ENCODE results near the gene NID2. TPM values are rescaled to one million over a fixed set of nuclear protein-coding genes. Genes with fewer than 3 reads are reported as not detected.

NID2 gene
- total RNA-seq, 1 donor from 2014 or later, result 42.5 TPM

- TF ChIP-seq, protein P1, sequence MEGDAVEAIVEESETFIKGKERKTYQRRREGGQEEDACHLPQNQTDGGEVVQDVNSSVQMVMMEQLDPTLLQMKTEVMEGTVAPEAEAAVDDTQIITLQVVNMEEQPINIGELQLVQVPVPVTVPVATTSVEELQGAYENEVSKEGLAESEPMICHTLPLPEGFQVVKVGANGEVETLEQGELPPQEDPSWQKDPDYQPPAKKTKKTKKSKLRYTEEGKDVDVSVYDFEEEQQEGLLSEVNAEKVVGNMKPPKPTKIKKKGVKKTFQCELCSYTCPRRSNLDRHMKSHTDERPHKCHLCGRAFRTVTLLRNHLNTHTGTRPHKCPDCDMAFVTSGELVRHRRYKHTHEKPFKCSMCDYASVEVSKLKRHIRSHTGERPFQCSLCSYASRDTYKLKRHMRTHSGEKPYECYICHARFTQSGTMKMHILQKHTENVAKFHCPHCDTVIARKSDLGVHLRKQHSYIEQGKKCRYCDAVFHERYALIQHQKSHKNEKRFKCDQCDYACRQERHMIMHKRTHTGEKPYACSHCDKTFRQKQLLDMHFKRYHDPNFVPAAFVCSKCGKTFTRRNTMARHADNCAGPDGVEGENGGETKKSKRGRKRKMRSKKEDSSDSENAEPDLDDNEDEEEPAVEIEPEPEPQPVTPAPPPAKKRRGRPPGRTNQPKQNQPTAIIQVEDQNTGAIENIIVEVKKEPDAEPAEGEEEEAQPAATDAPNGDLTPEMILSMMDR (conservative IDR thresholded peaks at IDR 0.05), result no peak
- Mint-ChIP-seq H3K27me3 (ENCODE audit: low read depth) (no peaks in the 10 kb centered on the region), H3K9me3 (no peaks in the 10 kb centered on the region), H3K36me3 (ENCODE audit: low read depth) (peaks cover 10% of the 10 kb centered on the region), H3K4me3 (no peak overlapping the region), H3K4me1 (peaks cover 28% of the 10 kb centered on the region), H3K27ac (ENCODE audit: unreplicated experiment) (no peak overlapping the region)
- DNase-seq (ENCODE audit: low read depth, low spot score), result no peak
These were observed 43.5 kb downstream of the NID2 start for GRCh38 chr14:52025310-52025709.

DNA sequence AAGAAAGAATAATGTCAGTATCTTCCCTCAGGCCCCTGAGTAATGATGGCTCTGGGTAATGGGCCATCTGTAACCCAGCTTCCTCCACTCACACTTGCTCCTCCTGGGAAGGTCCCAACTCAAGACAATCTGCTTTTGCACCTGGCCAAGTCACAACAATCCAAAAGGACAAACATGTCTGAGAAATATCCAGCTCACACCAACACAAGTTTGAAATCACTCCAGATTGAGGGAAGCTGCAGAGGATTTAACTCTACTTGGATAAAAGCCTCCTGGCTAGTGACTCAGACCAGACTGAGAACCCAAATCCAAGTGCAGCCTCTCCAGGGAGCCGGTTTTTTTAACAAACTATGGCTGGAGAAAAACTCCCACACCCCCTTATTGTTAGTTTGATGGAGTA lies 45.3 kb downstream of the NID2 start:
- TF ChIP-seq, protein P1 (conservative IDR thresholded peaks at IDR 0.05), result no peak
- Mint-ChIP-seq H3K9me3 (no peaks in the 10 kb centered on the region), H3K4me3 (no peak overlapping the region), H3K27me3 (ENCODE audit: low read depth) (no peaks in the 10 kb centered on the region), H3K4me1 (peaks cover 28% of the 10 kb centered on the region), H3K27ac (ENCODE audit: unreplicated experiment) (no peak overlapping the region), H3K36me3 (ENCODE audit: low read depth) (peaks cover 10% of the 10 kb centered on the region)
- DNase-seq (ENCODE audit: low read depth, low spot score), result no peak

GRCh38 chr14:52021957-52022600 lies 46.8 kb downstream of the NID2 start:
- Mint-ChIP-seq H3K9me3 (no peaks in the 10 kb centered on the region), H3K4me3 (no peak overlapping the region), H3K27ac (ENCODE audit: unreplicated experiment) (no peak overlapping the region), H3K4me1 (peaks cover 27% of the 10 kb centered on the region), H3K36me3 (ENCODE audit: low read depth) (peaks cover 15% of the 10 kb centered on the region), H3K27me3 (ENCODE audit: low read depth) (no peaks in the 10 kb centered on the region)
- TF ChIP-seq, protein P1 (conservative IDR thresholded peaks at IDR 0.05), result no peak
- no peak for DNase-seq (ENCODE audit: low read depth, low spot score)

- peaks cover 16% of the 10 kb centered on the region for H3K36me3 Mint-ChIP-seq (ENCODE audit: low read depth)
- H3K4me3 Mint-ChIP-seq, result no peak overlapping the region
- H3K9me3 Mint-ChIP-seq, result no peaks in the 10 kb centered on the region
- H3K4me1 Mint-ChIP-seq, result peaks cover 25% of the 10 kb centered on the region
- H3K27me3 Mint-ChIP-seq (ENCODE audit: low read depth), result no peaks in the 10 kb centered on the region
- TF ChIP-seq, protein P1 (conservative IDR thresholded peaks at IDR 0.05), result no peak
- DNase-seq (ENCODE audit: low read depth, low spot score), result no peak
- H3K27ac Mint-ChIP-seq (ENCODE audit: unreplicated experiment), result peak overlapping the region; percentile 69
These were observed 47.8 kb downstream of the NID2 start for GRCh38 chr14:52020866-52021717.

GRCh38 chr14:52020161-52020714 lies 48.6 kb downstream of the NID2 start:
- no peak for DNase-seq (ENCODE audit: low read depth, low spot score)
- Mint-ChIP-seq H3K4me3 (no peak overlapping the region), H3K27me3 (ENCODE audit: low read depth) (peaks cover 5% of the 10 kb centered on the region), H3K4me1 (peaks cover 27% of the 10 kb centered on the region), H3K27ac (ENCODE audit: unreplicated experiment) (no peak overlapping the region), H3K9me3 (no peaks in the 10 kb centered on the region), H3K36me3 (ENCODE audit: low read depth) (peaks cover 16% of the 10 kb centered on the region)
- TF ChIP-seq, protein P1 (conservative IDR thresholded peaks at IDR 0.05), result no peak
